ENCODE measurements around the gene CASZ1. TPM values are rescaled to one million over a fixed set of nuclear protein-coding genes. Genes with fewer than 3 reads are reported as not detected.

CASZ1 gene
- total and polyA plus RNA-seq, 4 donors, result 3.4 to 39.0 (median 13.8) TPM

GRCh38 chr1:10834770-10835412 is 38.4 kb upstream of the CASZ1 start:
- WGBS, 2 donors, result 23 to 32% methylated on average over 16 of the region's 16 CpGs
- ATAC-seq (ENCODE audit: low FRiP score), result no peak
- intact Hi-C loops (cut with DNase I), result no loop called here

GRCh38 chr1:10833630-10834557 is 37.4 kb upstream of the CASZ1 start:
- no peak overlapping the region for H3K27ac ChIP-seq (ENCODE audit: low read depth in 1 of 2, low read length in 2 of 2)
- WGBS, 2 donors, result 66 to 77% methylated on average over 9 of the region's 9 CpGs
- H3K36me3 ChIP-seq (ENCODE audit: control insufficient read depth in 1 of 2, insufficient read depth in 2 of 2, low read length in 1 of 2), result no peaks in the 10 kb centered on the region
- no peak overlapping the region for H3K4me3 ChIP-seq (ENCODE audit: low read length in 2 of 2)
- intact Hi-C loops (cut with DNase I), result no loop called here
- ATAC-seq (ENCODE audit: low FRiP score) (no peak), DNase-seq (no peak)
- no peaks in the 10 kb centered on the region for H3K4me1 ChIP-seq (ENCODE audit: control insufficient read depth in 1 of 2, insufficient read depth in 2 of 2, low read length in 2 of 2)
- no peaks in the 10 kb centered on the region for H3K9me3 ChIP-seq (ENCODE audit: control insufficient read depth, low read length)
- no peaks in the 10 kb centered on the region for H3K27me3 ChIP-seq (ENCODE audit: control insufficient read depth in 1 of 2, insufficient read depth in 2 of 2, low read length in 1 of 2)

More at GRCh38 chr1:10834770-10835412, 38.4 kb upstream of the CASZ1 start:
- no peaks in the 10 kb centered on the region for H3K4me1 ChIP-seq (ENCODE audit: control insufficient read depth in 1 of 2, insufficient read depth in 2 of 2, low read length in 2 of 2)
- no peaks in the 10 kb centered on the region for H3K27me3 ChIP-seq (ENCODE audit: control insufficient read depth in 1 of 2, insufficient read depth in 2 of 2, low read length in 1 of 2)
- H3K36me3 ChIP-seq (ENCODE audit: control insufficient read depth in 1 of 2, insufficient read depth in 2 of 2, low read length in 1 of 2), result no peaks in the 10 kb centered on the region
- no peak for DNase-seq
- no peak overlapping the region for H3K4me3 ChIP-seq (ENCODE audit: low read length in 2 of 2)
- no peak overlapping the region for H3K27ac ChIP-seq (ENCODE audit: low read depth in 1 of 2, low read length in 2 of 2)
- H3K9me3 ChIP-seq (ENCODE audit: control insufficient read depth, low read length), result no peaks in the 10 kb centered on the region

- no peak for DNase-seq
- H3K9me3 ChIP-seq (ENCODE audit: control insufficient read depth, low read length), result no peaks in the 10 kb centered on the region
- H3K36me3 ChIP-seq (ENCODE audit: control insufficient read depth in 1 of 2, insufficient read depth in 2 of 2, low read length in 1 of 2), result no peaks in the 10 kb centered on the region
- intact Hi-C loops (cut with DNase I), result no loop called here
- H3K27ac ChIP-seq (ENCODE audit: low read depth in 1 of 2, low read length in 2 of 2), result no peak overlapping the region
- no peaks in the 10 kb centered on the region for H3K27me3 ChIP-seq (ENCODE audit: control insufficient read depth in 1 of 2, insufficient read depth in 2 of 2, low read length in 1 of 2)
- WGBS, 2 donors, result 86 to 87% methylated on average over 3 of the region's 3 CpGs
- ATAC-seq (ENCODE audit: low FRiP score), result no peak
- H3K4me3 ChIP-seq (ENCODE audit: low read length in 2 of 2), result no peak overlapping the region
- no peaks in the 10 kb centered on the region for H3K4me1 ChIP-seq (ENCODE audit: control insufficient read depth in 1 of 2, insufficient read depth in 2 of 2, low read length in 2 of 2)
These were observed 36.3 kb upstream of the CASZ1 start for GRCh38 chr1:10832703-10833102.

- intact Hi-C loops (cut with DNase I), result no loop called here
- no peaks in the 10 kb centered on the region for H3K36me3 ChIP-seq (ENCODE audit: control insufficient read depth in 1 of 2, insufficient read depth in 2 of 2, low read length in 1 of 2)
- no peaks in the 10 kb centered on the region for H3K27me3 ChIP-seq (ENCODE audit: control insufficient read depth in 1 of 2, insufficient read depth in 2 of 2, low read length in 1 of 2)
- WGBS, 2 donors, result 73 to 84% methylated on average over 10 of the region's 10 CpGs
- no peak overlapping the region for H3K4me3 ChIP-seq (ENCODE audit: low read length in 2 of 2)
- no peaks in the 10 kb centered on the region for H3K9me3 ChIP-seq (ENCODE audit: control insufficient read depth, low read length)
- DNase-seq (no peak), ATAC-seq (ENCODE audit: low FRiP score) (no peak)
- H3K27ac ChIP-seq (ENCODE audit: low read depth in 1 of 2, low read length in 2 of 2), result no peak overlapping the region
- no peaks in the 10 kb centered on the region for H3K4me1 ChIP-seq (ENCODE audit: control insufficient read depth in 1 of 2, insufficient read depth in 2 of 2, low read length in 2 of 2)
These were observed 34.7 kb upstream of the CASZ1 start for GRCh38 chr1:10830961-10831668.

- Histone ChIP-seq H3K4me1 (ENCODE audit: control insufficient read depth in 1 of 2, insufficient read depth in 2 of 2, low read length in 2 of 2) (no peaks in the 10 kb centered on the region), H3K4me3 (ENCODE audit: low read length in 2 of 2) (no peak overlapping the region), H3K36me3 (ENCODE audit: control insufficient read depth in 1 of 2, insufficient read depth in 2 of 2, low read length in 1 of 2) (no peaks in the 10 kb centered on the region), H3K27me3 (ENCODE audit: control insufficient read depth in 1 of 2, insufficient read depth in 2 of 2, low read length in 1 of 2) (no peaks in the 10 kb centered on the region), H3K9me3 (ENCODE audit: control insufficient read depth, low read length) (no peaks in the 10 kb centered on the region), H3K27ac (ENCODE audit: low read depth in 1 of 2, low read length in 2 of 2) (no peak overlapping the region)
- DNase-seq (no peak), ATAC-seq (ENCODE audit: low FRiP score) (no peak)
- 56 to 66% methylated on average over 17 of the region's 17 CpGs for WGBS, 2 donors
- intact Hi-C loops (cut with DNase I), result no loop called here
These were observed 33.6 kb upstream of the CASZ1 start for GRCh38 chr1:10829965-10830515.

GRCh38 chr1:10829067-10829818 is 32.8 kb upstream of the CASZ1 start:
- Histone ChIP-seq H3K36me3 (ENCODE audit: control insufficient read depth in 1 of 2, insufficient read depth in 2 of 2, low read length in 1 of 2) (no peaks in the 10 kb centered on the region), H3K27me3 (ENCODE audit: control insufficient read depth in 1 of 2, insufficient read depth in 2 of 2, low read length in 1 of 2) (no peaks in the 10 kb centered on the region), H3K27ac (ENCODE audit: low read depth in 1 of 2, low read length in 2 of 2) (no peak overlapping the region), H3K9me3 (ENCODE audit: control insufficient read depth, low read length) (no peaks in the 10 kb centered on the region), H3K4me3 (ENCODE audit: low read length in 2 of 2) (no peak overlapping the region), H3K4me1 (ENCODE audit: control insufficient read depth in 1 of 2, insufficient read depth in 2 of 2, low read length in 2 of 2) (no peaks in the 10 kb centered on the region)
- intact Hi-C loops (cut with DNase I), result no loop called here
- no peak for ATAC-seq (ENCODE audit: low FRiP score)
- DNase-seq, result no peak
- 64 to 77% methylated on average over 14 of the region's 14 CpGs for WGBS, 2 donors

- 57 to 65% methylated on average over 43 of the region's 43 CpGs for WGBS, 2 donors
- DNase-seq (no peak), ATAC-seq (ENCODE audit: low FRiP score) (no peak)
- Histone ChIP-seq H3K4me3 (ENCODE audit: low read length in 2 of 2) (no peak overlapping the region), H3K36me3 (ENCODE audit: control insufficient read depth in 1 of 2, insufficient read depth in 2 of 2, low read length in 1 of 2) (no peaks in the 10 kb centered on the region), H3K4me1 (ENCODE audit: control insufficient read depth in 1 of 2, insufficient read depth in 2 of 2, low read length in 2 of 2) (no peaks in the 10 kb centered on the region), H3K27me3 (ENCODE audit: control insufficient read depth in 1 of 2, insufficient read depth in 2 of 2, low read length in 1 of 2) (no peaks in the 10 kb centered on the region), H3K9me3 (ENCODE audit: control insufficient read depth, low read length) (no peaks in the 10 kb centered on the region), H3K27ac (ENCODE audit: low read depth in 1 of 2, low read length in 2 of 2) (no peak overlapping the region)
- intact Hi-C loops (cut with DNase I), result no loop called here
These were observed 31.2 kb upstream of the CASZ1 start for GRCh38 chr1:10827377-10828333.

Data from aorta (tissue), 5 donors.